Kidney (tissue), 14 donors: ENCODE measurements around the gene ZNF316. TPM values are rescaled to one million over a fixed set of nuclear protein-coding genes. Genes with fewer than 3 reads are reported as not detected.
A peak's percentile ranks its signal among the peaks of the same experiment; 100 is the strongest.

Experiments
- DNase-seq, 5 donors: peaks; one replicate each; pipeline ENCODE4 v3.0.0-alpha.2; 2013 to 2020
- FAIRE-seq: peaks from 2 replicates; lab custom pipeline; 2012; peaks lifted over from hg19 to GRCh38; lab: Jason Lieb, UNC
- H3K27ac ChIP-seq, 2 donors: one replicate each; pipeline ENCODE4 v1.7.0; 2013; ENCODE audit warnings: low read depth in 2 of 2, low read length in 2 of 2, inconsistent platforms in 1 of 2
- H3K27me3 ChIP-seq: one replicate; pipeline ENCODE4 v1.7.1; 2013; ENCODE audit warnings: low read length, inconsistent platforms; ENCODE audit not compliant: control insufficient read depth, insufficient read depth
- H3K36me3 ChIP-seq, 3 donors: one replicate each; pipeline versions ENCODE4 v1.7.0 to v1.7.1; 2013; ENCODE audit warnings: low read length in 3 of 3, control low read depth in 1 of 3, inconsistent platforms in 1 of 3; ENCODE audit not compliant: insufficient read depth in 3 of 3, control insufficient read depth in 2 of 3
- H3K4me1 ChIP-seq, 3 donors: one replicate each; pipeline versions ENCODE4 v1.7.0 to v1.7.1; 2013; ENCODE audit warnings: low read length in 3 of 3, inconsistent platforms in 1 of 3, low read depth in 1 of 3; ENCODE audit not compliant: control insufficient read depth in 2 of 3, insufficient read depth in 2 of 3
- H3K4me3 ChIP-seq, 3 donors: one replicate each; pipeline versions ENCODE4 v1.7.0 to v1.8.1; 2013; ENCODE audit warnings: low read length in 3 of 3, control low read depth in 1 of 3, inconsistent platforms in 1 of 3
- H3K9ac ChIP-seq, 3 donors: one replicate each; pipeline versions ENCODE4 v1.7.0 to v1.7.1; 2013; ENCODE audit warnings: low read length in 3 of 3, control low read depth in 1 of 3, inconsistent platforms in 1 of 3
- H3K9me3 ChIP-seq, 3 donors: one replicate each; pipeline versions ENCODE4 v1.7.0 to v1.7.1; 2013; ENCODE audit warnings: low read length in 3 of 3, control low read depth in 1 of 3, inconsistent platforms in 1 of 3; ENCODE audit not compliant: control insufficient read depth in 2 of 3, insufficient read depth in 1 of 3
- CTCF ChIP-seq: IDR thresholded peaks from 3 replicates; pipeline ENCODE4 v1.5.1; 2012; ENCODE audit warnings: mild to moderate bottlenecking, moderate library complexity, borderline replicate concordance; ENCODE audit not compliant: insufficient read depth; ENCODE audit errors: extremely low read depth
- intact Hi-C: fragments of 100-400 bp; cut with DNase I; formaldehyde crosslinking; loops from one replicate; pipeline ENCODE4 v1.11.1; 2022
- polyA plus RNA-seq: library from polyadenylated mRNA; stranded (reverse); fragments of 350-450 nt; fragmentation: Illumina TruSeq; extraction: RNeasy Lipid Tissue Mini Kit (QIAGEN cat#74804); gene quantifications from one replicate; pipeline ENCODE4 v1.2.3, GENCODE V29; 2014; ENCODE audit warnings: low read depth, low replicate concordance; ENCODE audit not compliant: insufficient read depth
- total RNA-seq: library from RNA; stranded (reverse); fragmentation: NEBNext Ultra II Directional; extraction: Animal tissue kit (Norgen Biotek cat#: 25700); gene quantifications from one replicate; pipeline ENCODE4 v1.2.1, GENCODE V29; 2021
- donor health status: control.
- donor health status: control.
- donor health status: control.
- donor health status: control.
- donor health status: control.
- donor health status: DM: yes; HTN: yes; CAD: no.
- donor health status: Normal renal cell carcinoma (clear cell type).

The ZNF316 gene
- total and polyA plus RNA-seq, 2 donors from 2014 or later, result 7.2 to 31.7 TPM

GRCh38 chr7:6604458-6604857 is 32.7 kb upstream of the ZNF316 start:
- intact Hi-C loops, result no loop called here

GRCh38 chr7:6606866-6607583 is 30.1 kb upstream of the ZNF316 start:
- Histone ChIP-seq H3K27ac (no peak overlapping the region), H3K4me3 (no peak overlapping the region), H3K4me1 (no peaks in the 10 kb centered on the region), H3K9me3 (no peaks in the 10 kb centered on the region), H3K9ac (no peak overlapping the region), H3K27me3 (no peaks in the 10 kb centered on the region), H3K36me3 (peaks cover 0 to 2% (median 0%) of the 10 kb centered on the region in 3 donors)
- FAIRE-seq, result no peak
- intact Hi-C loops, result no loop called here
- no peak for TF ChIP-seq CTCF
- DNase-seq, result peak in 1 of 5 donors; percentile 77

More at GRCh38 chr7:6604458-6604857, 32.7 kb upstream of the ZNF316 start:
- H3K4me1 ChIP-seq, result no peaks in the 10 kb centered on the region
- no peak overlapping the region for H3K4me3 ChIP-seq
- FAIRE-seq, result no peak
- no peaks in the 10 kb centered on the region for H3K27me3 ChIP-seq
- no peak overlapping the region for H3K27ac ChIP-seq
- no peak overlapping the region for H3K9ac ChIP-seq
- no peak for TF ChIP-seq CTCF
- no peaks in the 10 kb centered on the region for H3K9me3 ChIP-seq
- DNase-seq, result no peak
- H3K36me3 ChIP-seq, result peaks cover 0 to 5% (median 4%) of the 10 kb centered on the region in 3 donors

GRCh38 chr7:6607651-6608051 is 29.5 kb upstream of the ZNF316 start:
- intact Hi-C loops, result no loop called here
- DNase-seq, result no peak
- H3K36me3 ChIP-seq, result no peaks in the 10 kb centered on the region
- H3K4me1 ChIP-seq, result no peaks in the 10 kb centered on the region
- no peaks in the 10 kb centered on the region for H3K27me3 ChIP-seq
- no peak for FAIRE-seq
- H3K9ac ChIP-seq, result no peak overlapping the region
- TF ChIP-seq CTCF, result no peak
- H3K4me3 ChIP-seq, result no peak overlapping the region
- H3K9me3 ChIP-seq, result no peaks in the 10 kb centered on the region
- H3K27ac ChIP-seq, result no peak overlapping the region
